Endothelial cell of umbilical vein (primary cell): Measurements from ENCODE around the gene JAKMIP1. TPM values are rescaled to one million over a fixed set of nuclear protein-coding genes. Genes with fewer than 3 reads are reported as not detected.

ENCODE experiments used
- BruUV-seq: library from RNA; stranded (reverse); fragments of 400-500 nt; replicated peaks from 2 replicates; lab custom pipeline; 2021; lab: Mats Ljungman, UMichigan
- CTCF ChIA-PET: fragments of 300-600, 350-600 bp; sonication (Branson Sonifier 250); formaldehyde crosslinking; loops from one replicate; lab custom pipeline; 2021; ENCODE audit warnings: antibody characterized with exemption, inconsistent platforms; lab: Charles Lee
- POLR2A ChIA-PET: fragments of 300-600, 350-600 bp; sonication (Branson Sonifier 250); formaldehyde crosslinking; loops from one replicate; lab custom pipeline; 2021; ENCODE audit warnings: antibody characterized with exemption, inconsistent platforms; lab: Charles Lee
- DNase-seq: peaks from one replicate; pipeline ENCODE4 v3.0.0-alpha.2; 2011; ENCODE audit warnings: low read depth, low spot score
- FAIRE-seq: peaks from 2 replicates; lab custom pipeline; 2011; peaks lifted over from hg19 to GRCh38; lab: Jason Lieb, UNC
- H2AFZ ChIP-seq: 2 replicates; pipeline ENCODE4 v1.6.0; 2012; ENCODE audit warnings: low read depth, low read length, control low read depth, inconsistent platforms
- H3K27ac ChIP-seq: 2 replicates; pipeline ENCODE4 v1.5.1; 2011; ENCODE audit warnings: low read depth, mild to moderate bottlenecking, control low read depth, low read length, moderate library complexity; ENCODE audit not compliant: insufficient read depth
- H3K27me3 ChIP-seq, 2 experiments: 2 replicates each; pipeline versions ENCODE4 v1.6.0 to v1.6.1; 2011; ENCODE audit warnings: low read length in 2 of 2, mixed read lengths in 1 of 2; ENCODE audit not compliant: control insufficient read depth in 2 of 2, insufficient read depth in 2 of 2
- H3K36me3 ChIP-seq, 2 experiments: 2 replicates in 1 of 2; 3 replicates in 1 of 2; pipeline ENCODE4 v1.5.1; 2011; ENCODE audit warnings: low read length in 2 of 2, mild to moderate bottlenecking in 1 of 2, moderate library complexity in 1 of 2; ENCODE audit not compliant: control insufficient read depth in 2 of 2, insufficient read depth in 2 of 2; ENCODE audit errors: extremely low read depth in 1 of 2
- H3K4me1 ChIP-seq: 3 replicates; pipeline ENCODE4 v1.5.1; 2011; ENCODE audit warnings: mild to moderate bottlenecking, low read length; ENCODE audit not compliant: control insufficient read depth, insufficient read depth; ENCODE audit errors: extremely low read depth
- H3K4me2 ChIP-seq: 2 replicates; pipeline ENCODE4 v1.6.1; 2011; ENCODE audit warnings: low read length, control low read depth, mixed read lengths; ENCODE audit not compliant: insufficient read depth
- H3K4me3 ChIP-seq, 3 experiments: fragments of 200-600 bp in 1 of 3; sonication (generic), shearing (Covaris generic) in 1 of 3; replicated peaks in 1 of 3; 2 replicates each; pipeline ENCODE4 v1.5.1; 2011 to 2016; ENCODE audit warnings: control low read depth in 3 of 3, low read length in 3 of 3, mild to moderate bottlenecking in 2 of 3, inconsistent platforms in 1 of 3, low read depth in 1 of 3, moderate library complexity in 1 of 3; ENCODE audit not compliant: insufficient read depth in 1 of 3
- H3K79me2 ChIP-seq: 2 replicates; pipeline ENCODE4 v1.6.0; 2012; ENCODE audit warnings: low read length, inconsistent platforms; ENCODE audit not compliant: control insufficient read depth, insufficient read depth
- H3K9ac ChIP-seq: replicated peaks from 2 replicates; pipeline ENCODE3; 2011; ENCODE audit warnings: low read length, control low read depth; ENCODE audit not compliant: insufficient read depth; ENCODE audit errors: extremely low read depth
- H3K9me1 ChIP-seq: replicated peaks from 3 replicates; pipeline ENCODE4 v1.6.0; 2011; ENCODE audit warnings: mild to moderate bottlenecking, low read length; ENCODE audit not compliant: control insufficient read depth, insufficient read depth; ENCODE audit errors: extremely low read depth
- H3K9me3 ChIP-seq: replicated peaks from 2 replicates; pipeline ENCODE4 v1.5.1; 2012; ENCODE audit warnings: low read length, inconsistent platforms; ENCODE audit not compliant: control insufficient read depth, insufficient read depth
- H4K20me1 ChIP-seq: replicated peaks from 2 replicates; pipeline ENCODE3; 2011; ENCODE audit warnings: mild to moderate bottlenecking, low read length; ENCODE audit not compliant: control insufficient read depth, insufficient read depth; ENCODE audit errors: extremely low read depth
- FOS ChIP-seq: IDR thresholded peaks from 2 replicates; pipeline ENCODE4 v1.6.1; 2011; ENCODE audit warnings: mild to moderate bottlenecking, low read length, moderate library complexity, borderline replicate concordance; ENCODE audit not compliant: insufficient read depth
- MAX ChIP-seq: IDR thresholded peaks from 2 replicates; pipeline ENCODE4 v1.6.1; 2011; ENCODE audit not compliant: insufficient read depth, insufficient read length
- MYC ChIP-seq: IDR thresholded peaks from one replicate; pipeline ENCODE4 v1.6.1; 2011; ENCODE audit warnings: mild to moderate bottlenecking, low read depth, low read length
- dilution Hi-C: fragments of 300-500 bp; cut with MboI; formaldehyde crosslinking; loops from one replicate; pipeline ENCODE4 v1.15.0; 2019; ENCODE audit warnings: low sequenced_read_pairs; ENCODE audit not compliant: extremely low pct_ligation_motif_present
- intact Hi-C: fragments of 100-400 bp; cut with micrococcal nuclease; formaldehyde crosslinking; loops from one replicate; pipeline ENCODE4 v1.10.0; 2022
- polyA plus RNA-seq, 4 experiments: library from polyadenylated mRNA; depleted of rRNA in 3 of 4; stranded (reverse) in 3 of 4; unstranded in 1 of 4; fragments of >200 nt; gene quantifications; 2 replicates each; pipeline versions ENCODE4 v1.2.1 to v1.2.3, GENCODE V29; 2011 to 2012; ENCODE audit warnings: missing spikeins in 1 of 4
- total RNA-seq: library from RNA; stranded (reverse); gene quantifications from 2 replicates; pipeline ENCODE4 v1.2.3, GENCODE V29; 2021
- TF ChIP-seq, protein P1 (sequence below), 2 donors: IDR thresholded peaks; 1 replicate in 1 of 2; 2 replicates in 1 of 2; pipeline ENCODE4 v1.5.1; 2011; ENCODE audit warnings: low read length in 2 of 2, mild to moderate bottlenecking in 2 of 2, moderate library complexity in 2 of 2, control low read depth in 1 of 2, inconsistent platforms in 1 of 2, low read depth in 1 of 2; ENCODE audit not compliant: insufficient read depth in 1 of 2; ENCODE audit errors: extremely low read depth in 1 of 2

JAKMIP1 gene
- total and polyA plus RNA-seq, 2 donors (not counting 3 experiments of a cell fraction or from before 2014, with no cell fraction given) = not detected

DNA sequence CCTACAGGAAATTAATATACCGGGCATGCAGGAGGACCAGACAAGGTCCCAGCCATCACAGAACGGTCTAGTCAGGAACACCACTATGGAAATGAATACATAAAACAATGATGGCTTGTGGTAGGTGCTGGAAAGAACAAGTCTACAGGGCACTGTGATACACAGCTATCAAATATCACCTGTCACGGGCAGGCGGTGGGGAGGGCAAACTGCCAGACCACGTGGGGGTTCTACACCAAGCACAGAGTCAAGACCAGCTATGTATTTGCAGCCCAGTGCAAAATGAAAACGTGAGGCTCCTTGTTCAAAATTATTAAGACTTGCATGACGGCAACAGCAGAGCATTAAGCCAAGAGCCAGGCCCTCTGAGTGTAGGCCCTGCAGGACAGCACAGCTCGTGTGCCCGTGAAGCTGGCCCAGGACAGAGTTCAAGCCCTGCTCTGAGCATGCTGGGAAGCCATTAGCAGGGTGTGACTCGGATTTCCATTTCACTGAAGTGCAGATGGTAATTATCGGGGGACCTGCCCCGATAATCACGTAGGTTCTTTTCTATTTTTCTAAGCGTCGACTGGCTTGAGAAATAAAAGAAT lies 83.6 kb downstream of the JAKMIP1 start:
- Histone ChIP-seq H3K4me2 (no peak overlapping the region), H3K4me3 (no peak overlapping the region), H3K79me2 (no peaks in the 10 kb centered on the region), H3K4me1 (no peaks in the 10 kb centered on the region), H3K27me3 (no peaks in the 10 kb centered on the region), H2AFZ (no peak overlapping the region), H3K9ac (no peak overlapping the region), H3K9me3 (no peaks in the 10 kb centered on the region), H4K20me1 (no peaks in the 10 kb centered on the region), H3K36me3 (no peaks in the 10 kb centered on the region), H3K9me1 (no peaks in the 10 kb centered on the region), H3K27ac (no peak overlapping the region)
- TF ChIP-seq MAX (no peak), MYC (no peak), FOS (no peak)
- TF ChIP-seq, protein P1, sequence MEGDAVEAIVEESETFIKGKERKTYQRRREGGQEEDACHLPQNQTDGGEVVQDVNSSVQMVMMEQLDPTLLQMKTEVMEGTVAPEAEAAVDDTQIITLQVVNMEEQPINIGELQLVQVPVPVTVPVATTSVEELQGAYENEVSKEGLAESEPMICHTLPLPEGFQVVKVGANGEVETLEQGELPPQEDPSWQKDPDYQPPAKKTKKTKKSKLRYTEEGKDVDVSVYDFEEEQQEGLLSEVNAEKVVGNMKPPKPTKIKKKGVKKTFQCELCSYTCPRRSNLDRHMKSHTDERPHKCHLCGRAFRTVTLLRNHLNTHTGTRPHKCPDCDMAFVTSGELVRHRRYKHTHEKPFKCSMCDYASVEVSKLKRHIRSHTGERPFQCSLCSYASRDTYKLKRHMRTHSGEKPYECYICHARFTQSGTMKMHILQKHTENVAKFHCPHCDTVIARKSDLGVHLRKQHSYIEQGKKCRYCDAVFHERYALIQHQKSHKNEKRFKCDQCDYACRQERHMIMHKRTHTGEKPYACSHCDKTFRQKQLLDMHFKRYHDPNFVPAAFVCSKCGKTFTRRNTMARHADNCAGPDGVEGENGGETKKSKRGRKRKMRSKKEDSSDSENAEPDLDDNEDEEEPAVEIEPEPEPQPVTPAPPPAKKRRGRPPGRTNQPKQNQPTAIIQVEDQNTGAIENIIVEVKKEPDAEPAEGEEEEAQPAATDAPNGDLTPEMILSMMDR (IDR thresholded peaks at IDR 0.05; ENCODE audit: extremely low read depth in 1 of 2, insufficient read depth in 1 of 2, low read depth in 1 of 2, low read length in 2 of 2) = no peak
- intact Hi-C loops = no loop called here
- POLR2A ChIA-PET = no interaction called here
- BruUV-seq = no TSS peak
- CTCF ChIA-PET = no interaction called here
- dilution Hi-C loops = no loop called here
- FAIRE-seq (no peak), DNase-seq (no peak)
